IMR-90 (cell line): ENCODE results near the gene PDGFD. TPM values are rescaled to one million over a fixed set of nuclear protein-coding genes. Genes with fewer than 3 reads are reported as not detected.

Source experiments
- ATAC-seq: fragments of 200-7000 bp; cut with Tn5 transposase; 2 replicates; pipeline ENCODE4 v1.9.1; 2020; ENCODE audit warnings: low read depth, mild to moderate bottlenecking, moderate library complexity
- BruUV-seq: library from RNA; stranded (reverse); fragments of 400-500 nt; replicated peaks from 2 replicates; lab custom pipeline; 2021; lab: Mats Ljungman, UMichigan
- CTCF ChIA-PET: fragments of 300-600 bp; formaldehyde crosslinking; extraction: SDS; loops from one replicate; lab custom pipeline; 2021; ENCODE audit warnings: antibody characterized with exemption; lab: Yijun Ruan, JAX
- POLR2A ChIA-PET: fragments of 300-600 bp; sonication (Branson Sonifier 250); formaldehyde crosslinking; loops from one replicate; lab custom pipeline; 2022; ENCODE audit warnings: antibody characterized with exemption; ENCODE audit not compliant: unreplicated experiment; lab: Charles Lee
- DNase-seq: peaks from one replicate; pipeline ENCODE4 v3.0.0; 2013
- H2AFZ ChIP-seq: replicated peaks from 2 replicates; pipeline ENCODE3; 2013; ENCODE audit warnings: low read length, mild to moderate bottlenecking; ENCODE audit not compliant: poor library complexity
- H2AK5ac ChIP-seq: 2 replicates; pipeline ENCODE4 v1.6.1; 2013; ENCODE audit warnings: low read depth, low read length, inconsistent platforms
- H2AK9ac ChIP-seq: replicated peaks from 2 replicates; pipeline ENCODE3; 2013; ENCODE audit warnings: mild to moderate bottlenecking, low read depth, low read length, moderate library complexity; ENCODE audit not compliant: poor library complexity
- H2BK120ac ChIP-seq: 2 replicates; pipeline ENCODE4 v1.6.1; 2013; ENCODE audit warnings: low read depth, low read length, inconsistent platforms
- H2BK15ac ChIP-seq: 3 replicates; pipeline ENCODE4 v1.6.1; 2013; ENCODE audit warnings: low read depth, low read length, inconsistent platforms
- H2BK20ac ChIP-seq: 2 replicates; pipeline ENCODE4 v1.6.1; 2013; ENCODE audit warnings: low read depth, mild to moderate bottlenecking, inconsistent platforms, low read length, moderate library complexity
- H2BK5ac ChIP-seq: 2 replicates; pipeline ENCODE4 v1.6.1; 2013; ENCODE audit warnings: mild to moderate bottlenecking, low read depth, low read length, inconsistent platforms; ENCODE audit not compliant: poor library complexity, severe bottlenecking
- H3K14ac ChIP-seq: replicated peaks from 2 replicates; pipeline ENCODE4 v1.6.1; 2013; ENCODE audit warnings: low read depth, low read length, inconsistent platforms
- H3K18ac ChIP-seq: 2 replicates; pipeline ENCODE4 v1.6.1; 2013; ENCODE audit warnings: low read depth, low read length, control low read depth
- H3K23ac ChIP-seq: 2 replicates; pipeline ENCODE4 v1.6.1; 2013; ENCODE audit warnings: low read depth, low read length, inconsistent platforms
- H3K27ac ChIP-seq: 2 replicates; pipeline ENCODE4 v1.5.1; 2013; ENCODE audit warnings: mild to moderate bottlenecking, control low read depth, low read length; ENCODE audit not compliant: insufficient read depth
- H3K27me3 ChIP-seq: 2 replicates; pipeline ENCODE4 v1.6.1; 2013; ENCODE audit warnings: low read length; ENCODE audit not compliant: control insufficient read depth, insufficient read depth
- H3K36me3 ChIP-seq: 2 replicates; pipeline ENCODE4 v1.6.1; 2013; ENCODE audit warnings: low read length, mixed read lengths; ENCODE audit not compliant: control insufficient read depth, insufficient read depth
- H3K4ac ChIP-seq: 2 replicates; pipeline ENCODE4 v1.6.1; 2013; ENCODE audit warnings: low read depth, low read length, inconsistent platforms
- H3K4me1 ChIP-seq: 2 replicates; pipeline ENCODE4 v1.6.1; 2013; ENCODE audit warnings: low read length, mixed read lengths; ENCODE audit not compliant: control insufficient read depth, insufficient read depth
- H3K4me2 ChIP-seq: 2 replicates; pipeline ENCODE4 v1.6.1; 2013; ENCODE audit warnings: low read depth, mild to moderate bottlenecking, control low read depth, low read length, moderate library complexity
- H3K4me3 ChIP-seq: 2 replicates; pipeline ENCODE4 v1.5.1; 2013; ENCODE audit warnings: low read depth, mild to moderate bottlenecking, control low read depth, low read length, moderate library complexity; ENCODE audit not compliant: insufficient read depth
- H3K56ac ChIP-seq: 2 replicates; pipeline ENCODE4 v1.6.1; 2013; ENCODE audit warnings: low read length, inconsistent platforms; ENCODE audit not compliant: insufficient read depth; ENCODE audit errors: extremely low read depth
- H3K79me1 ChIP-seq, 2 experiments: 2 replicates each; pipeline ENCODE4 v1.6.1; 2013; ENCODE audit warnings: low read length in 2 of 2, inconsistent platforms in 1 of 2, low read depth in 1 of 2
- H3K9ac ChIP-seq: 2 replicates; pipeline ENCODE4 v1.6.1; 2013; ENCODE audit warnings: low read depth, low read length, control low read depth
- H3K9me1 ChIP-seq: 2 replicates; pipeline ENCODE4 v1.6.1; 2013; ENCODE audit warnings: low read length, inconsistent platforms; ENCODE audit not compliant: insufficient read depth
- H3K9me3 ChIP-seq: 2 replicates; pipeline ENCODE4 v1.6.1; 2013; ENCODE audit warnings: low read length; ENCODE audit not compliant: control insufficient read depth, insufficient read depth
- H4K20me1 ChIP-seq: 2 replicates; pipeline ENCODE4 v1.6.1; 2013; ENCODE audit warnings: low read length, inconsistent platforms; ENCODE audit not compliant: insufficient read depth
- H4K5ac ChIP-seq: 2 replicates; pipeline ENCODE4 v1.6.1; 2013; ENCODE audit warnings: mild to moderate bottlenecking, low read depth, low read length, control low read depth
- H4K8ac ChIP-seq, 2 experiments: 2 replicates each; pipeline ENCODE4 v1.6.1; 2013; ENCODE audit warnings: low read depth in 2 of 2, low read length in 2 of 2, control low read depth in 1 of 2, inconsistent platforms in 1 of 2
- H4K91ac ChIP-seq: 2 replicates; pipeline ENCODE4 v1.6.1; 2013; ENCODE audit warnings: low read depth, low read length, inconsistent platforms; ENCODE audit not compliant: insufficient read depth
- BHLHE40 ChIP-seq: fragments of 150-350 bp; IDR thresholded peaks from 2 replicates; pipeline ENCODE4 v1.6.1; 2016; ENCODE audit warnings: mild to moderate bottlenecking, low read depth, low read length
- CEBPB ChIP-seq: IDR thresholded peaks from 2 replicates; pipeline ENCODE4 v1.6.1; 2012; ENCODE audit warnings: low read depth, low read length, improper control_type of control experiment
- CHD1 ChIP-seq: IDR thresholded peaks from 2 replicates; pipeline ENCODE4 v1.6.1; 2012; ENCODE audit warnings: low read depth, low read length, improper control_type of control experiment
- ELK1 ChIP-seq: fragments of 150-350 bp; IDR thresholded peaks from 2 replicates; pipeline ENCODE4 v1.6.1; 2016; ENCODE audit warnings: low read depth, mild to moderate bottlenecking, low read length, moderate library complexity, borderline replicate concordance
- FOS ChIP-seq: fragments of 150-350 bp; IDR thresholded peaks from 2 replicates; pipeline ENCODE4 v1.6.1; 2016; ENCODE audit warnings: low read depth, low read length
- MAFK ChIP-seq: IDR thresholded peaks from 2 replicates; pipeline ENCODE4 v1.6.1; 2012; ENCODE audit warnings: low read depth, low read length, improper control_type of control experiment
- MAZ ChIP-seq: IDR thresholded peaks from 2 replicates; pipeline ENCODE4 v1.6.1; 2012; ENCODE audit warnings: low read depth, mild to moderate bottlenecking, low read length, improper control_type of control experiment, moderate library complexity, borderline replicate concordance
- MXI1 ChIP-seq: IDR thresholded peaks from 2 replicates; pipeline ENCODE4 v1.6.1; 2012; ENCODE audit warnings: low read depth, mild to moderate bottlenecking, low read length, moderate library complexity, borderline replicate concordance
- NFE2L2 ChIP-seq: fragments of 150-350 bp; IDR thresholded peaks from 2 replicates; pipeline ENCODE4 v1.6.1; 2016; ENCODE audit warnings: low read depth, mild to moderate bottlenecking, low read length
- POLR2A ChIP-seq: IDR thresholded peaks from 2 replicates; pipeline ENCODE4 v1.6.1; 2012; ENCODE audit warnings: mild to moderate bottlenecking, low read depth, low read length
- RAD21 ChIP-seq: IDR thresholded peaks from 2 replicates; pipeline ENCODE4 v1.6.1; 2012; ENCODE audit warnings: low read length, improper control_type of control experiment
- RCOR1 ChIP-seq: IDR thresholded peaks from 2 replicates; pipeline ENCODE4 v1.6.1; 2012; ENCODE audit warnings: mild to moderate bottlenecking, low read length, improper control_type of control experiment; ENCODE audit not compliant: insufficient replicate concordance
- RFX5 ChIP-seq: IDR thresholded peaks from 2 replicates; pipeline ENCODE4 v1.8.0; 2012; ENCODE audit warnings: low read depth, mild to moderate bottlenecking, low read length, moderate library complexity
- SMC3 ChIP-seq: fragments of 150-350 bp; IDR thresholded peaks from 2 replicates; pipeline ENCODE4 v1.6.1; 2016; ENCODE audit warnings: low read depth, mild to moderate bottlenecking, antibody characterized with exemption, low read length, moderate library complexity
- USF2 ChIP-seq: fragments of 150-350 bp; IDR thresholded peaks from 2 replicates; pipeline ENCODE4 v1.6.1; 2017; ENCODE audit warnings: mild to moderate bottlenecking, antibody characterized with exemption, low read length, low read depth
- WGBS, 2 experiments: methylation state at CpG; one replicate each; pipeline versions ENCODE4 v1.1.5 to v1.1.7; 2013; ENCODE audit warnings: missing lambda C conversion rate in 2 of 2; ENCODE audit not compliant: insufficient read length in 1 of 2; ENCODE audit errors: extremely low coverage in 2 of 2; 5-methylcytosine and 5-hydroxymethylcytosine counted together
- dilution Hi-C: fragments of 300-500 bp; cut with HindIII; formaldehyde crosslinking; loops from one replicate; pipeline ENCODE4 v1.14.3; 2018; ENCODE audit warnings: low sequenced_read_pairs; ENCODE audit not compliant: unreplicated experiment
- in situ Hi-C: fragments of 300-500 bp; cut with MboI; formaldehyde crosslinking; loops from 3 replicates; pipeline ENCODE4 v1.14.3; 2019; ENCODE audit warnings: low sequenced_read_pairs, inconsistent platforms, mixed read lengths
- intact Hi-C: fragments of 100-400 bp; cut with micrococcal nuclease; formaldehyde crosslinking; loops from 2 replicates; pipeline ENCODE4 v1.10.0; 2022
- polyA plus RNA-seq, 3 experiments: library from polyadenylated mRNA; depleted of rRNA; stranded (reverse); fragments of >200 nt; gene quantifications; 2 replicates each; pipeline ENCODE4 v1.2.3, GENCODE V29; 2012; ENCODE audit warnings: low replicate concordance in 1 of 3
- total RNA-seq: library from RNA; depleted of rRNA; stranded (reverse); fragments of >200 nt; gene quantifications from 2 replicates; pipeline ENCODE4 v1.2.3, GENCODE V29; 2012
- TF ChIP-seq, protein P1 (sequence below): conservative IDR thresholded peaks from 2 replicates; pipeline ENCODE4 v1.5.1; 2012; ENCODE audit warnings: mild to moderate bottlenecking, low read depth, low read length, improper control_type of control experiment

The PDGFD gene
- total and polyA plus RNA-seq, 2 of the 4 experiments (the other 2 are of a cell fraction): 2.1 to 3.0 TPM

- Histone ChIP-seq H3K9me1 (no peaks in the 10 kb centered on the region), H3K56ac (no peak overlapping the region), H3K9ac (no peak overlapping the region), H2AK5ac (no peak overlapping the region), H3K4ac (no peak overlapping the region), H3K36me3 (no peaks in the 10 kb centered on the region), H2AFZ (no peak overlapping the region), H3K4me3 (no peak overlapping the region), H3K27me3 (no peaks in the 10 kb centered on the region), H3K4me1 (no peaks in the 10 kb centered on the region), H2BK120ac (no peak overlapping the region), H4K20me1 (no peaks in the 10 kb centered on the region), H3K23ac (no peak overlapping the region), H2BK20ac (no peak overlapping the region), H3K4me2 (no peak overlapping the region), H3K27ac (no peak overlapping the region), H3K14ac (no peak overlapping the region), H4K5ac (no peak overlapping the region), H2AK9ac (no peak overlapping the region), H3K79me1 (no peaks in the 10 kb centered on the region), H3K18ac (no peak overlapping the region), H4K8ac (no peak overlapping the region), H4K91ac (no peak overlapping the region), H2BK15ac (no peak overlapping the region), H2BK5ac (no peak overlapping the region), H3K9me3 (no peaks in the 10 kb centered on the region)
- no CpG with 5 or more reads among the region's 1 CpG for WGBS, 2 experiments
- TF ChIP-seq SMC3: no peak
- no peak for TF ChIP-seq MAFK
- TF ChIP-seq USF2: no peak
- TF ChIP-seq CEBPB: no peak
- TF ChIP-seq, protein P1, sequence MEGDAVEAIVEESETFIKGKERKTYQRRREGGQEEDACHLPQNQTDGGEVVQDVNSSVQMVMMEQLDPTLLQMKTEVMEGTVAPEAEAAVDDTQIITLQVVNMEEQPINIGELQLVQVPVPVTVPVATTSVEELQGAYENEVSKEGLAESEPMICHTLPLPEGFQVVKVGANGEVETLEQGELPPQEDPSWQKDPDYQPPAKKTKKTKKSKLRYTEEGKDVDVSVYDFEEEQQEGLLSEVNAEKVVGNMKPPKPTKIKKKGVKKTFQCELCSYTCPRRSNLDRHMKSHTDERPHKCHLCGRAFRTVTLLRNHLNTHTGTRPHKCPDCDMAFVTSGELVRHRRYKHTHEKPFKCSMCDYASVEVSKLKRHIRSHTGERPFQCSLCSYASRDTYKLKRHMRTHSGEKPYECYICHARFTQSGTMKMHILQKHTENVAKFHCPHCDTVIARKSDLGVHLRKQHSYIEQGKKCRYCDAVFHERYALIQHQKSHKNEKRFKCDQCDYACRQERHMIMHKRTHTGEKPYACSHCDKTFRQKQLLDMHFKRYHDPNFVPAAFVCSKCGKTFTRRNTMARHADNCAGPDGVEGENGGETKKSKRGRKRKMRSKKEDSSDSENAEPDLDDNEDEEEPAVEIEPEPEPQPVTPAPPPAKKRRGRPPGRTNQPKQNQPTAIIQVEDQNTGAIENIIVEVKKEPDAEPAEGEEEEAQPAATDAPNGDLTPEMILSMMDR: no peak
- no peak for TF ChIP-seq MAZ
- no peak for TF ChIP-seq MXI1
- no peak for TF ChIP-seq CHD1
- TF ChIP-seq RAD21: no peak
- no peak for TF ChIP-seq BHLHE40
- TF ChIP-seq RFX5: no peak
- no peak for TF ChIP-seq ELK1
- TF ChIP-seq RCOR1: no peak
- TF ChIP-seq NFE2L2: no peak
- no peak for TF ChIP-seq POLR2A
- no peak for TF ChIP-seq FOS
- in situ Hi-C loops (no loop called here), dilution Hi-C loops (no loop called here), intact Hi-C loops (no loop called here)
- BruUV-seq: no TSS peak
- no peak for ATAC-seq
- POLR2A ChIA-PET: no interaction called here
- DNase-seq: no peak
- CTCF ChIA-PET: interaction anchor here (1.3 kb wide), 1 partner anchor 199 kb away, joined by 3 read pairs; no protein-coding TSS in a partner anchor
Measured at GRCh38 chr11:103881584-103881983, 282.4 kb downstream of the PDGFD start.
